ENCODE data around the gene COASY. TPM values are rescaled to one million over a fixed set of nuclear protein-coding genes. Genes with fewer than 3 reads are reported as not detected.

Gene COASY
- total RNA-seq, 1 experiment from 2014 or later, result 138 TPM

GRCh38 chr17:42529061-42529460 lies 32.9 kb upstream of the COASY start:
- Histone ChIP-seq H3K4me1 (peaks cover 31% of the 10 kb centered on the region), H3K9me3 (no peaks in the 10 kb centered on the region), H3K36me3 (ENCODE audit: control insufficient read depth, insufficient read depth, low read length) (no peaks in the 10 kb centered on the region), H3K27me3 (replicated peaks; ENCODE audit: control insufficient read depth, insufficient read depth, low read length) (no peaks in the 10 kb centered on the region), H3K4me3 (ENCODE audit: low read depth, low read length) (no peak overlapping the region)
- intact Hi-C loops (cut with micrococcal nuclease; ENCODE audit: unreplicated experiment), result no loop called here
- peaks cover 12% of the 10 kb centered on the region for H3K36me3 Mint-ChIP-seq (ENCODE audit: insufficient read depth, unreplicated experiment)
- no peaks in the 10 kb centered on the region for H3K27me3 Mint-ChIP-seq (ENCODE audit: insufficient read depth, unreplicated experiment)
- no peak overlapping the region for H3K27ac Mint-ChIP-seq (ENCODE audit: unreplicated experiment)
- no peak overlapping the region for H3K4me3 Mint-ChIP-seq (ENCODE audit: unreplicated experiment)
- CTCF ChIA-PET, result interaction anchor here (0.7 kb wide), 3 partner anchors 50 to 233 kb away, joined by 3 to 4 read pairs (median 4); no protein-coding TSS in a partner anchor
- H3K9me3 Mint-ChIP-seq (ENCODE audit: unreplicated experiment), result no peaks in the 10 kb centered on the region
- POLR2A ChIA-PET, result no interaction called here
- BruUV-seq (replicated peaks), result no TSS peak
- no peak for TF ChIP-seq CTCF (IDR thresholded peaks at IDR 0.05; ENCODE audit: insufficient read depth in 1 of 2, low read depth in 1 of 2, low read length in 1 of 2, severe bottlenecking in 1 of 2, unreplicated experiment in 1 of 2)
- H3K4me1 Mint-ChIP-seq (ENCODE audit: low read depth, unreplicated experiment), result peaks cover 42% of the 10 kb centered on the region
- DNase-seq, result no peak

- intact Hi-C loops (cut with micrococcal nuclease; ENCODE audit: unreplicated experiment), result loop anchor here (2.0 to 5.0 kb wide), 2 partner anchors 46 to 72 kb away; partner anchors contain the start of genes ATP6V0A1 and PSMC3IP
- POLR2A ChIA-PET, result interaction anchor here (1.6 kb wide), 1 partner anchor 143 kb away, joined by 6 read pairs; the partner anchor contains the start of gene STAT3
- CTCF ChIA-PET, result interaction anchor here (1.2 to 1.3 kb wide), 2 partner anchors 13 to 47 kb away, joined by 6 to 8 read pairs; no protein-coding TSS in a partner anchor
- H3K4me3 Mint-ChIP-seq (ENCODE audit: unreplicated experiment), result peak overlapping the region; percentile 92
- H3K4me3 ChIP-seq (ENCODE audit: low read depth, low read length), result no peak overlapping the region
- no peaks in the 10 kb centered on the region for H3K36me3 ChIP-seq (ENCODE audit: control insufficient read depth, insufficient read depth, low read length)
- BruUV-seq (replicated peaks), result no TSS peak
- no peaks in the 10 kb centered on the region for H3K27me3 Mint-ChIP-seq (ENCODE audit: insufficient read depth, unreplicated experiment)
- no peaks in the 10 kb centered on the region for H3K9me3 ChIP-seq
- peaks cover 43% of the 10 kb centered on the region for H3K4me1 Mint-ChIP-seq (ENCODE audit: low read depth, unreplicated experiment)
- no peaks in the 10 kb centered on the region for H3K27me3 ChIP-seq (replicated peaks; ENCODE audit: control insufficient read depth, insufficient read depth, low read length)
- no peaks in the 10 kb centered on the region for H3K9me3 Mint-ChIP-seq (ENCODE audit: unreplicated experiment)
- DNase-seq, result peak; percentile 58 to 74
- peak overlapping the region; percentile 93 for H3K27ac Mint-ChIP-seq (ENCODE audit: unreplicated experiment)
- peaks cover 12% of the 10 kb centered on the region for H3K36me3 Mint-ChIP-seq (ENCODE audit: insufficient read depth, unreplicated experiment)
- no peak for TF ChIP-seq CTCF (IDR thresholded peaks at IDR 0.05; ENCODE audit: insufficient read depth in 1 of 2, low read depth in 1 of 2, low read length in 1 of 2, severe bottlenecking in 1 of 2, unreplicated experiment in 1 of 2)
- H3K4me1 ChIP-seq, result peaks cover 40% of the 10 kb centered on the region
Observed at GRCh38 chr17:42530952-42531454, 30.9 kb upstream of the COASY start.

GRCh38 chr17:42531455-42532354 lies 30.2 kb upstream of the COASY start:
- Histone ChIP-seq H3K36me3 (ENCODE audit: control insufficient read depth, insufficient read depth, low read length) (no peaks in the 10 kb centered on the region), H3K9me3 (no peaks in the 10 kb centered on the region), H3K27me3 (replicated peaks; ENCODE audit: control insufficient read depth, insufficient read depth, low read length) (no peaks in the 10 kb centered on the region), H3K4me1 (peaks cover 40% of the 10 kb centered on the region), H3K4me3 (ENCODE audit: low read depth, low read length) (peak overlapping the region; percentile 58)
- Mint-ChIP-seq H3K27me3 (ENCODE audit: insufficient read depth, unreplicated experiment) (no peaks in the 10 kb centered on the region), H3K4me3 (ENCODE audit: unreplicated experiment) (peak overlapping the region; percentile 92), H3K36me3 (ENCODE audit: insufficient read depth, unreplicated experiment) (peaks cover 12% of the 10 kb centered on the region), H3K27ac (ENCODE audit: unreplicated experiment) (peak overlapping the region; percentile 93), H3K4me1 (ENCODE audit: low read depth, unreplicated experiment) (peaks cover 43% of the 10 kb centered on the region), H3K9me3 (ENCODE audit: unreplicated experiment) (no peaks in the 10 kb centered on the region)
- ChIA-PET CTCF (interaction anchor here (0.6 to 0.8 kb wide), 2 partner anchors 143 to 232 kb away, joined by 4 to 5 read pairs; no protein-coding TSS in a partner anchor), POLR2A (interaction anchor here (0.6 to 1.6 kb wide), 7 partner anchors 9 to 143 kb away, joined by 3 to 6 read pairs (median 4); partner anchors contain the start of genes CAVIN1 and STAT3)
- intact Hi-C loops (cut with micrococcal nuclease; ENCODE audit: unreplicated experiment), result loop anchor here (2.0 to 5.0 kb wide), 2 partner anchors 46 to 73 kb away; partner anchors contain the start of genes ATP6V0A1 and PSMC3IP
- BruUV-seq (replicated peaks), result no TSS peak
- DNase-seq, result peak; percentile 90 to 91
- peak; percentile 40 to 64 for TF ChIP-seq CTCF (IDR thresholded peaks at IDR 0.05; ENCODE audit: insufficient read depth in 1 of 2, low read depth in 1 of 2, low read length in 1 of 2, severe bottlenecking in 1 of 2, unreplicated experiment in 1 of 2)

Measured in Caco-2 (cell line).